ENCODE results near the gene PPP1CB. TPM values are rescaled to one million over a fixed set of nuclear protein-coding genes. Genes with fewer than 3 reads are reported as not detected.

The PPP1CB gene
- total and polyA plus RNA-seq, 10 of the 15 experiments (the other 5 are each of a cell fraction or from before 2014, with no cell fraction given): 37.5 to 176 (median 84.9) TPM

DNA sequence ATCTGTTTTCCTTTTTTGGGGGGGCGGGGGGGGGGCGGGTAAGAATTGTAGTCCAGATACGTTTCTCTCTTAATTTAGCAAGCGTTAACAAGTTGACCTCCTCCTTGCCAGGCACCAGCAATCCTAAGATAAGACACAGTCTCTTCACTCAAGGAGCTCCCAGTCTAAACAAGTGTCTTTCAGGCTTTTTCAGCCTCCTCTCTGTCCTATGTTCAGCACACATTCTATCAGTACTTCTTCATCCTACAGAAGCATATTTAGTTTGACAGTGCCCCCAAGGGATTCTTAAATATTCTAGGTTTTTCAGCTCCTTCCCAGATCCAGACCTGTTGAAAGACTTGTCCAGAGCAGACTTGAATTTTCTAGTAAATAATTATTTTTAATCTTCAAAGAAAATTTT is 2.7 kb downstream of the PPP1CB start:
- H3K36me3 ChIP-seq (ENCODE audit: control insufficient read depth in 2 of 2, insufficient read depth in 2 of 2, low read length in 1 of 2): peaks cover 0 to 2% of the 10 kb centered on the region in 2 experiments; a peak in 1 of 4 replicates
- H3K4me3 ChIP-seq: peak overlapping the region; percentile 53; the same call in 1 of the 2 replicates
- H3K4me1 ChIP-seq (ENCODE audit: control insufficient read depth, insufficient read depth, low read length): peaks cover 6% of the 10 kb centered on the region; the same call in 1 of the 2 replicates
- WGBS (ENCODE audit: insufficient coverage, insufficient replicate concordance, low lambda C conversion rate, missing lambda C conversion rate): 69% methylated on average over 4 of the region's 4 CpGs
- H3K27ac ChIP-seq (ENCODE audit: control insufficient read depth, insufficient read depth): no peak overlapping the region; the same call in 1 of the 2 replicates
- ChIA-PET RAD21 (ENCODE audit: unreplicated experiment) (interaction anchor here (0.7 to 5.2 kb wide), 3 partner anchors 131 to 160 kb away, joined by 3 to 61 read pairs (median 3); no protein-coding TSS in a partner anchor), CTCF (interaction anchor here (0.6 to 12.2 kb wide), 5 partner anchors 8 to 188 kb away, joined by 3 to 155 read pairs (median 7); no protein-coding TSS in a partner anchor), POLR2A (interaction anchor here (0.5 to 4.1 kb wide), 3 partner anchors 116 to 187 kb away, joined by 3 to 16 read pairs (median 4); partner anchors contain the start of gene TRMT61B), SMC1A (ENCODE audit: uncharacterized antibody, unreplicated experiment) (interaction anchor here (0.6 to 2.7 kb wide), 9 partner anchors 9 to 168 kb away, joined by 3 to 36 read pairs (median 4); no protein-coding TSS in a partner anchor)
- no TSS peak for BruUV-seq (replicated peaks)
- no peak overlapping the region for H2AFZ ChIP-seq (ENCODE audit: control insufficient read depth, low read depth, low read length)
- FAIRE-seq (no peak), ATAC-seq (no peak), DNase-seq (ENCODE audit: low read depth, low spot score) (no peak)
- H4K20me1 ChIP-seq (ENCODE audit: control insufficient read depth, insufficient read depth): peaks cover 4% of the 10 kb centered on the region; the same call in 1 of the 2 replicates
- peak overlapping the region; percentile 51 for H3K4me2 ChIP-seq (ENCODE audit: control insufficient read depth, insufficient read depth)
- no peak overlapping the region for H3K9ac ChIP-seq (ENCODE audit: control insufficient read depth, insufficient read depth, low read length)
- H3K27me3 ChIP-seq (replicated peaks in 1 of 2; ENCODE audit: control insufficient read depth in 2 of 2, insufficient read depth in 2 of 2, low read length in 1 of 2): no peaks in the 10 kb centered on the region
- in situ Hi-C loops (cut with MboI) (loop anchor here (5.0 kb wide), 1 partner anchor 157 kb away; no protein-coding TSS in a partner anchor), intact Hi-C loops (cut with micrococcal nuclease; ENCODE audit: unreplicated experiment) (loop anchor here (10.0 kb wide), 1 partner anchor 140 kb away; the partner anchor contains the start of gene WDR43)
- TF ChIP-seq ZNF622 (IDR thresholded peaks at IDR 0.05) (no peak), MTA2 (IDR thresholded peaks at IDR 0.05; ENCODE audit: low read depth) (no peak), ZNF274 (IDR thresholded peaks at IDR 0.05; ENCODE audit: insufficient read depth, insufficient read length) (no peak), TARDBP (IDR thresholded peaks at IDR 0.05; ENCODE audit: borderline replicate concordance) (no peak), KLF5 (IDR thresholded peaks at IDR 0.05; ENCODE audit: partially characterized antibody) (no peak), TCF12 (IDR thresholded peaks at IDR 0.05; ENCODE audit: low read depth, low read length) (no peak), YBX1 (IDR thresholded peaks at IDR 0.05) (no peak), SIN3A (IDR thresholded peaks at IDR 0.05; ENCODE audit: low read depth, low read length) (no peak), RBBP5 (conservative IDR thresholded peaks at IDR 0.05) (no peak), HDGF (IDR thresholded peaks at IDR 0.05) (no peak), MXI1 (IDR thresholded peaks at IDR 0.05; ENCODE audit: low read depth, low read length) (no peak), ZBED1 (IDR thresholded peaks at IDR 0.05; ENCODE audit: borderline replicate concordance) (no peak)
- TF ChIP-seq, protein P1, sequence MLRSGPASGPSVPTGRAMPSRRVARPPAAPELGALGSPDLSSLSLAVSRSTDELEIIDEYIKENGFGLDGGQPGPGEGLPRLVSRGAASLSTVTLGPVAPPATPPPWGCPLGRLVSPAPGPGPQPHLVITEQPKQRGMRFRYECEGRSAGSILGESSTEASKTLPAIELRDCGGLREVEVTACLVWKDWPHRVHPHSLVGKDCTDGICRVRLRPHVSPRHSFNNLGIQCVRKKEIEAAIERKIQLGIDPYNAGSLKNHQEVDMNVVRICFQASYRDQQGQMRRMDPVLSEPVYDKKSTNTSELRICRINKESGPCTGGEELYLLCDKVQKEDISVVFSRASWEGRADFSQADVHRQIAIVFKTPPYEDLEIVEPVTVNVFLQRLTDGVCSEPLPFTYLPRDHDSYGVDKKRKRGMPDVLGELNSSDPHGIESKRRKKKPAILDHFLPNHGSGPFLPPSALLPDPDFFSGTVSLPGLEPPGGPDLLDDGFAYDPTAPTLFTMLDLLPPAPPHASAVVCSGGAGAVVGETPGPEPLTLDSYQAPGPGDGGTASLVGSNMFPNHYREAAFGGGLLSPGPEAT (IDR thresholded peaks at IDR 0.05; ENCODE audit: low read depth): no peak
- no peaks in the 10 kb centered on the region for H3K9me3 ChIP-seq (replicated peaks; ENCODE audit: control insufficient read depth, insufficient read depth, low read length)
- H3K79me2 ChIP-seq (ENCODE audit: control insufficient read depth, insufficient read depth, low read length): peaks cover 90% of the 10 kb centered on the region

All from GM12878 (cell line).